ENCODE measurements around the gene TAF5L. TPM values are rescaled to one million over a fixed set of nuclear protein-coding genes. Genes with fewer than 3 reads are reported as not detected.

Gene TAF5L
- total and polyA plus RNA-seq, 2 of the 4 experiments (the other 2 are of a cell fraction) = 17.9 to 18.6 TPM

- Histone ChIP-seq H2BK15ac (ENCODE audit: low read depth, low read length) (0 out of 3 replicates have a peak overlapping the region, but pooled peaks have one; percentile 17), H2AK5ac (ENCODE audit: low read depth, low read length) (no peak overlapping the region), H3K18ac (ENCODE audit: low read depth, low read length) (no peak overlapping the region; the same call in 1 of the 2 replicates), H3K36me3 (ENCODE audit: control insufficient read depth, insufficient read depth, low read length) (peaks cover 26% of the 10 kb centered on the region), H3K79me1 (ENCODE audit: low read depth in 1 of 2, low read length in 2 of 2) (peaks cover 30 to 52% of the 10 kb centered on the region in 2 experiments), H3K14ac (replicated peaks; ENCODE audit: low read depth, low read length) (no peak overlapping the region), H3K27me3 (ENCODE audit: control insufficient read depth, insufficient read depth, low read length) (no peaks in the 10 kb centered on the region), H3K4me3 (ENCODE audit: insufficient read depth, low read depth, low read length) (no peak overlapping the region), H3K56ac (ENCODE audit: extremely low read depth, insufficient read depth, low read length) (no peak overlapping the region), H3K9ac (ENCODE audit: low read depth, low read length) (no peak overlapping the region), H4K20me1 (ENCODE audit: insufficient read depth, low read length) (peaks cover 9% of the 10 kb centered on the region), H2AK9ac (replicated peaks; ENCODE audit: low read depth, low read length, poor library complexity) (no peak overlapping the region), H2BK20ac (ENCODE audit: low read depth, low read length) (no peak overlapping the region), H3K4me1 (ENCODE audit: control insufficient read depth, insufficient read depth, low read length) (peaks cover 10% of the 10 kb centered on the region), H3K4ac (ENCODE audit: low read depth, low read length) (no peak overlapping the region; the same call in 1 of the 2 replicates), H3K9me1 (ENCODE audit: insufficient read depth, low read length) (peaks cover 11% of the 10 kb centered on the region), H3K27ac (ENCODE audit: insufficient read depth, low read length) (no peak overlapping the region), H4K5ac (ENCODE audit: low read depth, low read length) (no peak overlapping the region), H3K9me3 (ENCODE audit: control insufficient read depth, insufficient read depth, low read length) (no peaks in the 10 kb centered on the region), H4K91ac (ENCODE audit: insufficient read depth, low read depth, low read length) (no peak overlapping the region), H2AFZ (replicated peaks; ENCODE audit: low read length, poor library complexity) (no peak overlapping the region), H3K4me2 (ENCODE audit: low read depth, low read length) (peak overlapping the region; percentile 32; the same call in 1 of the 2 replicates), H2BK5ac (ENCODE audit: low read depth, low read length, poor library complexity, severe bottlenecking) (no peak overlapping the region), H4K8ac (ENCODE audit: low read depth in 2 of 2, low read length in 2 of 2) (no peak overlapping the region), H2BK120ac (ENCODE audit: low read depth, low read length) (no peak overlapping the region), H3K23ac (ENCODE audit: low read depth, low read length) (no peak overlapping the region)
- no CpG with 5 or more reads among the region's 3 CpGs for WGBS, 2 experiments (ENCODE audit: extremely low coverage in 2 of 2, insufficient read length in 1 of 2)
- ATAC-seq (ENCODE audit: low read depth) (peak; percentile 21), DNase-seq (peak; percentile 72)
- intact Hi-C loops (cut with micrococcal nuclease) = no loop called here
- in situ Hi-C loops (cut with MboI; ENCODE audit: low sequenced_read_pairs) = no loop called here
- ChIA-PET POLR2A (ENCODE audit: unreplicated experiment) (no interaction called here), CTCF (interaction anchor here (2.3 kb wide), 1 partner anchor 39 kb away, joined by 7 read pairs; the partner anchor contains the start of gene ABCB10)
- no TSS peak for BruUV-seq (replicated peaks)
- TF ChIP-seq CTCF (conservative IDR thresholded peaks at IDR 0.05; ENCODE audit: low read depth, low read length) = no peak
- TF ChIP-seq CEBPB (IDR thresholded peaks at IDR 0.05; ENCODE audit: low read depth, low read length) = no peak
- no peak for TF ChIP-seq RAD21 (IDR thresholded peaks at IDR 0.05; ENCODE audit: low read length)
- dilution Hi-C loops (cut with HindIII; ENCODE audit: low sequenced_read_pairs, unreplicated experiment) = no loop called here
Measured at GRCh38 chr1:229597877-229598276, 28.0 kb downstream of the TAF5L start.
